ENCODE measurements around the gene C5orf63.

The C5orf63 gene

GRCh38 chr5:127076315-127077129, 3.2 kb upstream of the C5orf63 start:
- WGBS = 41% methylated on average over 3 of the region's 4 CpGs
- peak; percentile 18 for DNase-seq
- no peak overlapping the region for H3K4me2 ChIP-seq (ENCODE audit: low read length, poor library complexity, severe bottlenecking)

GRCh38 chr5:127074466-127074865, 1.2 kb upstream of the C5orf63 start:
- DNase-seq = no peak
- H3K79me1 ChIP-seq (replicated peaks; ENCODE audit: low read length, poor library complexity, severe bottlenecking) = no peaks in the 10 kb centered on the region
- WGBS = 30% methylated on average over 2 of the region's 3 CpGs
- no peaks in the 10 kb centered on the region for H3K9me3 ChIP-seq (ENCODE audit: control insufficient read depth, low read length)
- H2BK120ac ChIP-seq (ENCODE audit: low read depth, low read length) = no peak overlapping the region
- no peak overlapping the region for H2BK12ac ChIP-seq (ENCODE audit: low read length in 2 of 2)
- H3K4me3 ChIP-seq (ENCODE audit: insufficient read depth in 1 of 2, low read depth in 1 of 2, low read length in 2 of 2) = no peak overlapping the region
- H3K4me2 ChIP-seq (ENCODE audit: low read length, poor library complexity, severe bottlenecking) = no peak overlapping the region
- no peak overlapping the region for H3K23ac ChIP-seq (ENCODE audit: low read length in 2 of 2)
- no peak overlapping the region for H3K27ac ChIP-seq (ENCODE audit: low read length, poor library complexity, severe bottlenecking)
- H3K36me3 ChIP-seq (ENCODE audit: control insufficient read depth in 1 of 2, insufficient read depth in 2 of 2, low read depth in 1 of 2, low read length in 2 of 2) = no peaks in the 10 kb centered on the region
- peaks cover 1% of the 10 kb centered on the region for H3K4me1 ChIP-seq (ENCODE audit: control insufficient read depth, insufficient read depth, low read depth, low read length)
- no peak overlapping the region for H3K4ac ChIP-seq (ENCODE audit: low read depth in 1 of 2, low read length in 2 of 2)
- no peak overlapping the region for H2BK5ac ChIP-seq (ENCODE audit: low read depth, low read length, poor library complexity, severe bottlenecking)
- H3K9ac ChIP-seq (ENCODE audit: low read length) = no peak overlapping the region
- no peak overlapping the region for H2BK15ac ChIP-seq (ENCODE audit: low read depth, poor library complexity, severe bottlenecking)
- H3K14ac ChIP-seq (ENCODE audit: low read length in 2 of 2) = no peak overlapping the region
- no peak overlapping the region for H2AFZ ChIP-seq (ENCODE audit: low read depth, low read length)
- H2AK5ac ChIP-seq (ENCODE audit: low read length, severe bottlenecking) = no peak overlapping the region
- no peak overlapping the region for H4K91ac ChIP-seq (ENCODE audit: low read length)
- no peak overlapping the region for H3K18ac ChIP-seq (ENCODE audit: low read depth in 1 of 2, low read length in 2 of 2)
- H3K27me3 ChIP-seq (ENCODE audit: control insufficient read depth in 1 of 2, insufficient read depth in 1 of 2, low read length in 2 of 2) = no peaks in the 10 kb centered on the region
- no peak overlapping the region for H4K8ac ChIP-seq (ENCODE audit: low read length)

More at GRCh38 chr5:127076315-127077129, 3.2 kb upstream of the C5orf63 start:
- Histone ChIP-seq H2AFZ (ENCODE audit: low read depth, low read length) (no peak overlapping the region), H2BK5ac (ENCODE audit: low read depth, low read length, poor library complexity, severe bottlenecking) (no peak overlapping the region), H3K36me3 (ENCODE audit: control insufficient read depth in 1 of 2, insufficient read depth in 2 of 2, low read depth in 1 of 2, low read length in 2 of 2) (no peaks in the 10 kb centered on the region), H3K27ac (ENCODE audit: low read length, poor library complexity, severe bottlenecking) (peak overlapping the region; percentile 74), H2BK120ac (ENCODE audit: low read depth, low read length) (no peak overlapping the region), H3K4me1 (ENCODE audit: control insufficient read depth, insufficient read depth, low read depth, low read length) (peaks cover 1% of the 10 kb centered on the region), H4K91ac (ENCODE audit: low read length) (no peak overlapping the region), H3K27me3 (ENCODE audit: control insufficient read depth in 1 of 2, insufficient read depth in 1 of 2, low read length in 2 of 2) (no peaks in the 10 kb centered on the region), H3K18ac (ENCODE audit: low read depth in 1 of 2, low read length in 2 of 2) (peak overlapping the region in 1 of 2 experiments; percentile 61), H3K9ac (ENCODE audit: low read length) (no peak overlapping the region), H2AK5ac (ENCODE audit: low read length, severe bottlenecking) (peak overlapping the region; percentile 97), H3K4me3 (ENCODE audit: insufficient read depth in 1 of 2, low read depth in 1 of 2, low read length in 2 of 2) (no peak overlapping the region), H2BK15ac (ENCODE audit: low read depth, poor library complexity, severe bottlenecking) (no peak overlapping the region), H3K23ac (ENCODE audit: low read length in 2 of 2) (no peak overlapping the region), H2BK12ac (ENCODE audit: low read length in 2 of 2) (peak overlapping the region; percentile 28 to 42), H3K14ac (ENCODE audit: low read length in 2 of 2) (no peak overlapping the region), H3K79me1 (replicated peaks; ENCODE audit: low read length, poor library complexity, severe bottlenecking) (no peaks in the 10 kb centered on the region), H3K4ac (ENCODE audit: low read depth in 1 of 2, low read length in 2 of 2) (peak overlapping the region in 1 of 2 experiments; percentile 49), H3K9me3 (ENCODE audit: control insufficient read depth, low read length) (no peaks in the 10 kb centered on the region), H4K8ac (ENCODE audit: low read length) (no peak overlapping the region)

- no peak for DNase-seq
- Histone ChIP-seq H3K36me3 (ENCODE audit: control insufficient read depth in 1 of 2, insufficient read depth in 2 of 2, low read depth in 1 of 2, low read length in 2 of 2) (no peaks in the 10 kb centered on the region), H3K4me1 (ENCODE audit: control insufficient read depth, insufficient read depth, low read depth, low read length) (no peaks in the 10 kb centered on the region), H2AK5ac (ENCODE audit: low read length, severe bottlenecking) (no peak overlapping the region), H3K79me1 (replicated peaks; ENCODE audit: low read length, poor library complexity, severe bottlenecking) (no peaks in the 10 kb centered on the region), H3K9me3 (ENCODE audit: control insufficient read depth, low read length) (no peaks in the 10 kb centered on the region), H4K91ac (ENCODE audit: low read length) (no peak overlapping the region), H3K9ac (ENCODE audit: low read length) (no peak overlapping the region), H3K4ac (ENCODE audit: low read depth in 1 of 2, low read length in 2 of 2) (no peak overlapping the region), H2BK12ac (ENCODE audit: low read length in 2 of 2) (no peak overlapping the region), H3K4me2 (ENCODE audit: low read length, poor library complexity, severe bottlenecking) (no peak overlapping the region), H3K23ac (ENCODE audit: low read length in 2 of 2) (no peak overlapping the region), H3K27ac (ENCODE audit: low read length, poor library complexity, severe bottlenecking) (no peak overlapping the region), H3K18ac (ENCODE audit: low read depth in 1 of 2, low read length in 2 of 2) (no peak overlapping the region), H3K4me3 (ENCODE audit: insufficient read depth in 1 of 2, low read depth in 1 of 2, low read length in 2 of 2) (no peak overlapping the region), H4K8ac (ENCODE audit: low read length) (no peak overlapping the region), H3K27me3 (ENCODE audit: control insufficient read depth in 1 of 2, insufficient read depth in 1 of 2, low read length in 2 of 2) (no peaks in the 10 kb centered on the region), H2AFZ (ENCODE audit: low read depth, low read length) (no peak overlapping the region), H2BK15ac (ENCODE audit: low read depth, poor library complexity, severe bottlenecking) (no peak overlapping the region), H2BK120ac (ENCODE audit: low read depth, low read length) (no peak overlapping the region), H2BK5ac (ENCODE audit: low read depth, low read length, poor library complexity, severe bottlenecking) (no peak overlapping the region), H3K14ac (ENCODE audit: low read length in 2 of 2) (no peak overlapping the region)
- 100% methylated on average over 1 of the region's 2 CpGs for WGBS
Observed at GRCh38 chr5:127070243-127070642, 3.1 kb downstream of the C5orf63 start.

GRCh38 chr5:127068493-127069214, 4.6 kb downstream of the C5orf63 start:
- no peak for DNase-seq

More at GRCh38 chr5:127068493-127069214, 4.6 kb downstream of the C5orf63 start:
- H2AK5ac ChIP-seq (ENCODE audit: low read length, severe bottlenecking) = no peak overlapping the region
- H2BK15ac ChIP-seq (ENCODE audit: low read depth, poor library complexity, severe bottlenecking) = no peak overlapping the region
- no peaks in the 10 kb centered on the region for H3K36me3 ChIP-seq (ENCODE audit: control insufficient read depth in 1 of 2, insufficient read depth in 2 of 2, low read depth in 1 of 2, low read length in 2 of 2)
- no peak overlapping the region for H3K23ac ChIP-seq (ENCODE audit: low read length in 2 of 2)
- H3K4ac ChIP-seq (ENCODE audit: low read depth in 1 of 2, low read length in 2 of 2) = no peak overlapping the region
- H3K18ac ChIP-seq (ENCODE audit: low read depth in 1 of 2, low read length in 2 of 2) = no peak overlapping the region
- no peak overlapping the region for H2BK120ac ChIP-seq (ENCODE audit: low read depth, low read length)
- no peak overlapping the region for H3K4me2 ChIP-seq (ENCODE audit: low read length, poor library complexity, severe bottlenecking)
- no peaks in the 10 kb centered on the region for H3K9me3 ChIP-seq (ENCODE audit: control insufficient read depth, low read length)
- H2AFZ ChIP-seq (ENCODE audit: low read depth, low read length) = no peak overlapping the region
- H3K14ac ChIP-seq (ENCODE audit: low read length in 2 of 2) = no peak overlapping the region
- no peak overlapping the region for H2BK12ac ChIP-seq (ENCODE audit: low read length in 2 of 2)
- no peaks in the 10 kb centered on the region for H3K27me3 ChIP-seq (ENCODE audit: control insufficient read depth in 1 of 2, insufficient read depth in 1 of 2, low read length in 2 of 2)
- no peaks in the 10 kb centered on the region for H3K4me1 ChIP-seq (ENCODE audit: control insufficient read depth, insufficient read depth, low read depth, low read length)
- no peak overlapping the region for H3K4me3 ChIP-seq (ENCODE audit: insufficient read depth in 1 of 2, low read depth in 1 of 2, low read length in 2 of 2)
- no peak overlapping the region for H3K9ac ChIP-seq (ENCODE audit: low read length)
- H3K79me1 ChIP-seq (replicated peaks; ENCODE audit: low read length, poor library complexity, severe bottlenecking) = no peaks in the 10 kb centered on the region
- H4K8ac ChIP-seq (ENCODE audit: low read length) = no peak overlapping the region
- H3K27ac ChIP-seq (ENCODE audit: low read length, poor library complexity, severe bottlenecking) = no peak overlapping the region
- no peak overlapping the region for H4K91ac ChIP-seq (ENCODE audit: low read length)
- 87% methylated on average over 1 of the region's 2 CpGs for WGBS
- H2BK5ac ChIP-seq (ENCODE audit: low read depth, low read length, poor library complexity, severe bottlenecking) = no peak overlapping the region
